GM21390 (cell line): ENCODE data around the gene HSD11B1L.
"Not testable (repeated sequence)": the region's sequence is repeated elsewhere in the genome, so short reads cannot be mapped to it uniquely, and the experiment has no call there.

Experiments
- ATAC-seq: cut with Tn5 transposase; IDR thresholded peaks from one replicate; pipeline ENCODE4 v1.9.1; 2021; ENCODE audit not compliant: unreplicated experiment

The HSD11B1L gene

DNA sequence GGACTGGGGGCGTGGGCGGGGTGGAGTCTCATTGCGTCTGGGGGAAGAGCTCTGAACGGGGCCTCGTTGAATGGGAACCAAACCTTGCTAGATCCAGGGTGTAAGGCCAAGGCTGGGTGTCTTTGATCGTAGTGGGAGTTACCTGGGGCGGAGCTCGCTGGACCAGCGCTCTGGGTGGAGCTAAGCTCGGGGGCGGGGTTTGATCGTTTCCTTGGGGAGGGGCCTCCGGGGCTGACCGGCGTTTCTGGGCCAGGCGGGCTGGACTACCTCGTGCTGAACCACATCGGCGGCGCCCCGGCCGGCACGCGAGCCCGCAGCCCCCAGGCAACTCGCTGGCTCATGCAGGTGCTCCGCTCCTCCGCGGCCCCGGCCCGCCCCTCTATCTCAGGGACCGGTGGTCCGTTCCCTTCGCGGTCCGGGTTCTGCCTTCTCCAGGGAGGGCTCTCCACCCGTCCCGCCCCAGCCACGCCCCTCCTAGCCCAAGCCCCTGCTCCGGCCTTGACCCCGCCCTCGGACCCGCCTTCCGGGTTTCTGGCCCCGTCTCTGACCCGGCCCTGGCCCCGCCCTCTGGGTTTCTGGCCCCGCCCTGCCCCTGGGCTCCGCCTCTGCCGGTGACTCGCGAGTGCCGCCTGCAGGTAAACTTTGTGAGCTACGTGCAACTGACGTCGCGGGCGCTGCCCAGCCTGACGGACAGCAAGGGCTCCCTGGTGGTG is 6.0 kb downstream of the HSD11B1L start:
- ATAC-seq: peak; percentile 50

DNA sequence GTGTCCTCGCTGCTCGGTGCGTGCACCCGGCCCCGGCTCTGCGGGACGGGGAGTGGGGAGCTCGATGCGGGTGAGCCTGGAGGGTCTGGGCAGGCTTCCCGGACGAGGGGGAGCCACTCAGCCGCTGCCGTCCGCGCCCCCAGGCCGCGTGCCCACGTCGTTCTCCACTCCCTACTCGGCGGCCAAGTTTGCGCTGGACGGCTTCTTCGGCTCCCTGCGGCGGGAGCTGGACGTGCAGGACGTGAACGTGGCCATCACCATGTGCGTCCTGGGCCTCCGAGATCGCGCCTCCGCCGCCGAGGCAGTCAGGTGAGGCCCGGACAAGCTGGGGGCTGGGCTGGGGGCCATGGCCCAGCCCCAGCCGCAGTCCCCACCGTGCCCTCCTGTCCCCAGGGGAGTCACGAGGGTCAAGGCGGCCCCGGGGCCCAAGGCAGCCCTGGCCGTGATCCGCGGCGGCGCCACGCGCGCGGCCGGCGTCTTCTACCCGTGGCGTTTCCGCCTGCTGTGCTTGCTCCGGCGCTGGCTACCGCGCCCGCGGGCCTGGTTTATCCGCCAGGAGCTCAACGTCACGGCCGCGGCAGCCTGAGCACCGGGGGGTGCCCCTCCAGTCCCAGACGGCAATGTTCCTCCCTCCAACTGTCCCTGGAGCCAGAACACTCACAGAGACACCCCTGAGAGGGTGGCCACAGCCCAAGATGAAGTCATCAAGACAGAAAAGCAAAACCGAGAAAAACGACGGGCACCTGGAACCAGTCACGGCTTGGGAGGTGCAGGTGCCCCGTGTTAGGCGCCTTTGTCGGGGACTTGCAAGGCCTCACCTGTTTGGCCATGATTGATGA is 6.8 kb downstream of the HSD11B1L start:
- no peak for ATAC-seq

DNA sequence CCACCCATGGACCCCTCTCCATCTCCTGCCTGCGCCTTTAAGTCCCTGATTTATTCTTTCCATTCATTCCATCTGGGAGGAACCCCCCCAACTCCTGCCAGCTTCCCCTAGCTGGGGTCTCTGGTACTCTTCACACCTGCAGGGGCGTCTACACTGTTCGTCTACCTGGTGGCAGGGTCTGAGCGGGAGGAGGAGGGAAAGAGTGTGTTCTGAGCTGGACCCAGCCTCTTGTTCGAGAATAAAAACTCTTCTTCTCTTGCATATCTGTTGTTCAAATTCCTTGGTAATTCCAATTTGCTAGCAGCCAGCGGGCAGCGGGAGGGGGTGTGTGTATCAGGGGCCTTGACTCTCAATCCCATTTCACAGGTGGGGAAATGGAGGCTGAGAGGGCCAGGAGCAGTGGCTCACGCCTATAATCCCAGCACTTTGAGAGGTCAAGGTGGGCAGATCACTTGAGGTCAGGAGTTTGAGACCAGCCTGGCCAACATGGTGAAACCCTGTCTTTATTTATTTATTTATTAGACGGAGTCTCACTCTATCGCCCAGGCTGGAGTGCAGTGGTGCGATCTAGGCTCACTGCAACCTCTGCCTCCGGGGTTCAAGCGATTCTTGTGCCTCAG is 7.5 kb downstream of the HSD11B1L start:
- not testable (repeated sequence) for ATAC-seq

DNA sequence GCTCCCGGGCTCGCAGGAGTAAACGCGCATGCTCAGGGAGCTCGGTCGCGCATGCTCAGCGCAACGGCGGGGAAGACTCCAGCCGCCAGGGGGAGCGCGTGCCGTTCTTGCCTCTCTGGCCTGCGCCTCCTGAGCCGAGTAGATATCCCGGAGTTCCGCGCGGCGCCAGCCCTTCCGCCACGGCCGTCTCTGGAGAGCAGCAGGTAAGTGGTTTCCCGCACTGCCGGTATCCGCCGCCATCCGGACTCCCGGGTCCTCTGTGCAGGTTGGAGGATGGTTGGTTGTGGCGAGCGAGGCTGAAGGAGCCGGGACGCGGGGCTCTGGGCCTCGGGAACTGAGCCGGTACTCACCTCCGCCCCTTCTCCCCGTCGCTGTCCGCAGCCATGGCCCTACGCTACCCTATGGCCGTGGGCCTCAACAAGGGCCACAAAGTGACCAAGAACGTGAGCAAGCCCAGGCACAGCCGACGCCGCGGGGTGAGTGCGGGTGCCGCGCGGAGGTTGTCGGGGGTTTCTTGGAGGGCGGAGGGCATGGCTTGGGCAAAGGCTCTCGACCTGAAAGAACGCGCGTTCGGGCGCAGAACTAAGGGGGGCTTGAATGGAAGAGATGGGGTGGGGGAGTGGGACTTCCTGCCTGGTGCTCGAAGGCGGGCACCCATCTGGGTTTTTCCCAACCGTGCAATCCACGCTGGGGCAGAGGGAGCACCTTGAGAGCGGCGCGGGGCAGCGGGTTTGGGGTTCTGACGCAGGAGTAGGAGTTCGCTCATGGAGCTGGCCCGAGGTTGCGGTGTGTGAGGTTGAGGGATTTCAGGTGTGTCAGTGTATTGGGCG is 9.5 kb downstream of the HSD11B1L start, which contains the start of gene RPL36:
RPL36 (plus strand) TSS at position 171 of the 830 bp plus-strand sequence; CDS start at position 384, 213 bp downstream.
- peak; percentile 25 for ATAC-seq

DNA sequence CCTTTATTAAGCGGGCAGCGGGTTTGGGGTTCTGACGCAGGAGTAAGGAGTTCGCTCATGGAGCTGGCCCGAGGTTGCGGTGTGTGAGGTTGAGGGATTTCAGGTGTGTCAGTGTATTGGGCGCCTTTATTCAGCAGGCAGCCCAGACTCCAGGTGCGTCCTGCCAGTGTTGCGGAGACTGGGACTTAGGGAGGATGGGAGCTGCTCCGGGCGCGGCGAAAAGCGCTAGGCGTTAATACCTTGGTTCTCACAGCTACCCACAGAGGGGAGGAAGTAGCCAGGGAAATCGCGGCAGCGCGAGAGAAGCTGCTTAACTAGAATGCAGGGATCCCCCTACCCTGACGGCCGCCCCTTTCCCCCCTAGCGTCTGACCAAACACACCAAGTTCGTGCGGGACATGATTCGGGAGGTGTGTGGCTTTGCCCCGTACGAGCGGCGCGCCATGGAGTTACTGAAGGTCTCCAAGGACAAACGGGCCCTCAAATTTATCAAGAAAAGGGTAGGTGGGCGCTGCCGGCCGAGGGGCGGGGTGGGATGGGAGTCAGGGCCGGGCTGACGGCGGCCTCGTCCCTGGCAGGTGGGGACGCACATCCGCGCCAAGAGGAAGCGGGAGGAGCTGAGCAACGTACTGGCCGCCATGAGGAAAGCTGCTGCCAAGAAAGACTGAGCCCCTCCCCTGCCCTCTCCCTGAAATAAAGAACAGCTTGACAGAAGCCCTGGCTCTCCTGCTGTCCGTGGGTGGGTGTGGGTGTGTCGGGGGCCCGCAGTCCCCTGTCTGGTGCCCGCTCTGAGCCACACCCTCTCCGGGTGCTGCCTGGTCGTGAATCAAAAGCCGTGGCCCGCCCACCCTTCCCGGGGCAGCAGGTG is 10.4 kb downstream of the HSD11B1L start:
- ATAC-seq: no peak

DNA sequence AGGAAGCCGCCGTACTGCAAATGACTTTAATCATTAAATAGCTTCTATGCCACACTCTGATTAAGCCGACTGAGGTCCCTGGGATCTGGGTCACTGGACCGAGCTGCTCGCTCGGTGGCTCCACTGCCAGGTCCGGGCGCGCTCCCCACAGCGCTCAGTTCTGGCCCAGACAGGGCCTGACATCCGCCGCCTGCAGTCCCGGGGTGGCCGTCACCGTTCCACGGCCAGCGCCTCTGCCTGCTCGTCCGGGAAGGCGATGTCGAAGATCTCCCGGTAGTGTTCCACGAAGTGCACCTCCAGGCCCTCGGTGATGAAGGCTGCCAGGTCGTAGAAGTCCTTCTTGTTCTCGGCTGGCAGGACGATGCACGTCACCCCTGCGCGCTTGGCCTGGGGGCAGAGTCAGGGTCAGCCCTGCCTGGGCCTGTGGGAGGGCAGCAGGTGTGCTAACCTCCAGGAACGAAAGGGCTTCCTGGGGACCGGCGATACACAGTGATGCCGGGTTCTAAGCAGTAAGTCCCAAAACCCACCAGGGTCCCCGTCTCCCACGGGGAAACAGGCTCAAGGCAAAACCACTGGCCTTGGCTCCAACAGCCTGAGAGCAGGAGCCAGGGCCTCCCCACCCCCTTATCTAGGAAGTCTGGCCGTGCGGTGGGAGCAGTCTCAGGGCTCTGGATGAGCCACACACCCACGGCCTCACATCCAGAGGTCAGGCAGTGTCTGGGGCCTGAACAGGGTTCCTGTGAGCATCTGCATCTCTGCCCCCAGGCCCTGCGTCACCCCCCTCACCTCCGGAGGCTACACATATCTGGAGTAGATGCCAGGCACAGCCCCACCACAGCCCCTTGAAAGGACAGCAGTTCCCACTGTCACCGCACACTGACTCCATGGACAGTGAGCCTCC is 11.2 kb downstream of the HSD11B1L start:
- ATAC-seq: no peak

DNA sequence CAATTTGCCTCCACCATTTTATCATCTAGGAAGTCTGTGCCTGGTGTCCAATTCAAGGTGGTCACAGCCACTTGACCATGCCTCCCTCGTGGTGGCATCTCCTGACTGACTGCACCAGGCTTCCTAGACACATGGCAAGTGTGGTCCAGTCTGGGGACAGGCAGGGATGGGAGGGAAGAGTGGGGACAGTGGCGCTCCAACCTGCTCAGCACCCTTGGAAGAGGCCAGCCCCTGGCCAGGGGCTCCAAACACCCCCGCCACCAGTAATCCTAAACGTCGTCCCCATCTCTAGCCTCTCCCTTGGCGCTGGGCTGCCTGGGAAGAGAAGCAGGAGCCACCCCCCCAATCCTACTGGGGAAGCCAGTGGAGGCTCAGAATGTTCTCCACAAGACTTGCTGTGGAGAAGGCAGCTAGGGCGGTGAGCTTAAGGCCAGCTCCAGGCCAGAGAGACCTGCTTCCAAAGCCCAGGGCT is 11.9 kb downstream of the HSD11B1L start:
- ATAC-seq: no peak

DNA sequence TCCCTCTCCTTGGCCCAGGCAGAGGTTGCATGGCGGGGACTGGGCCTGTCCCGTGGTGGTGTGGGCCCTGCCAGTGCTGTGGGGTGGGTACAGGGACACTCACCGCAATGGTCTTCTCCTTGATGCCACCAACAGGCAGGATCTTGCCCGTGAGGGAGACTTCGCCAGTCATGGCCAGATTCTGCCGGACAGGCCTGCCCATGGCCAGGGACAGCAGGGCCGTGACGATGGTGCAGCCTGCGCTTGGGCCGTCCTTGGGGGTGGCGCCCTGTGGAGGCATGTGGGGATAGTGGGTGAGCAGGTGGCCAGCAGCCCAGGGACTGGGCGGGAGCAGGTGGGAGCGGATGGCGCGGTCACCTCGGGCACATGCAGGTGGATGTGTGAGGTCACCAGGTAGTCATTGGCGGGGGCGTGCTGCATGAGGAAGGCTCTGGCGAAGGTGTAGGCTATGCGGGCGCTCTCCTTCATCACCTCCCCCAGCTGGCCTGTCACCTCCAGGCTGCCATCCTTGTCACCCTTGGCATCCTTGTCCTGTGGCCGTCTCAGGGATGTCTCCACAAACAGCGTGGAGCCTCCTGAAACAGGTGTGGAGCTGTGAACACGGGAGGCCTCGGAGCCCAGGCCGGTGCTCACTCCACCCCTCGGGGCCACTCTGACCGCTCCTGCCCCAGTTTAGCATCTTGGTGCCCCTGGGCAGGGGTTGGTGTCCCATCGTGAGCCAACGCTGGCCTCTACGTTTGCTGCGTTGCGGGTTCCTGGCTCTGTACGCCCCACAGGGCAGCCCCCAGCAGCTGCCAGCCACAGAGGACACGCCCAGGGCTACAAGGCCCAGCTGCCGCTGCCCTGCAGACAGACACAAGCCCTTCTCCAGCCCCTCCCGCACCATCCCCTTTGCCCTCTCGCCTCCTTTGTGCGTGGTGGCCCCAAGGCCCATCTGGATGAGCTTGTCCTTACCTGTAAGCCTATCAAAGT is 12.7 kb downstream of the HSD11B1L start:
- ATAC-seq: no peak

DNA sequence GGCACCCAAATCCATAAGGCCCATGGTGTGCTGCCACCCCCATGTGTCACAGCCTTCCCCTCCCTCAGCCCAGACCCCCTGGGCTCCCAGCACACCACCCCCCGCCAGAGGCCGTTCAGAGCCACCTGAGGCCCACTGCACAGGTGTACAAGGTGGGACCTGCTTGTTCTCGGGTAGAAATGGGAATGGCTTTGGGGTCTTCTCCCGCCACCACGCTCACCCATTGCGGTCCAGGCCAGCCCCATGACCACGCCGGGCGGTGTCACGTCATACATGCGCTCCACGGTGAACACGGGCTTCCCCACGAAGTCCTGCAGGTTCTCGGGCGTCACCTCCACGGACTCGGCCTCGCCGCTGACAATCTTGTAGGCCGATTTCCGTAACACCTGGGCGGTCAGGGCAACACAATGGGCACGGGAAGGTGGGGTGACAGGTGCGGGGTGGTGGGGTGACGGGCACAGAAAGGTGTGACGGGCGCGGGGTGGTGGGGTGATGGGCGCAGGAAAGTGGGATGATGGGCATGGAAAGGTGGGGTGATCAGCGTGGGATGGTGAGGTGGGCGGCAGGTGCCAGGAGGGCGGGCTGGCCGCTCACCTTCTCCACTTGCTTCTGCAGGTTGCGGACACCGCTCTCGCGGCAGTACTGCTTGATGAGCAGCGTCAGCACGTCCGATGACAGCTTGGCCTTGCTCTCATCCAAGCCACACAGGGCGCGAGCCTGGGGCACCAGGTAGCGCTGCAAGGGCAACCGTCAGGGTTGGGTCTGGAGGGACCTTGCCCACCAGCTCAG is 13.5 kb downstream of the HSD11B1L start:
- no peak for ATAC-seq

DNA sequence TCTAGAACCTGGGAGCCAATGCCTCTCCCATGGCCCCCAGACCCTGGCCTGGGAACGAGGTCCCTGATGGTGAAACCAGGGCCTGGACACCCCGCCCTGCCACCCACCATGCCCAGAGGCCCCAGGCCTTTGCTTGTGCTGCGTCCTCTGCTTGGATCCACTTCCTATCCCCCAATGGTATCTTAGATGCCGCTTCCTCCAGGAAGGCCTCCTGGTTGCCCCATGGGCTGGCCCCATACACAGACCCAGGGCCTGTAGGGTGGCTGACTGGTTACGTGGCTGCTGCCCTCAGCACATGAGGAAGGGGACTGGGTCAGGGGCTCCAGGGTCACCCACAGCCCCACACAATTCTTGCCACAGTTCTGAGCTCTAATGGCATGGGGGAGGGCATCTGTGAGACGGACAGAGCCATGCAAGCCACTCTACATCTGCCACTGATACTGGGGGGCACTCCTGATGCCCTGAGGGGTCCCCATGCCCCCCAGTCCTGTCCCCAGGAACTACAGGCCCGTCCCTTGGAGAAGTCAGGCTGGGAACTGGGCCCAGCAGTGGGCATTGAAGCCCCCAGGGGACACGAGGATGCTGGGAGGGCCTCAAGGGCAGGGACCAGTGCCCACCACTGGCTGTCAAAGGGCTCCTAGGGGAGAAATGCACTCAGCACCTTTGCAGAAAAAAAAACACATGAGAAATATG is 14.3 kb downstream of the HSD11B1L start:
- ATAC-seq: no peak

DNA sequence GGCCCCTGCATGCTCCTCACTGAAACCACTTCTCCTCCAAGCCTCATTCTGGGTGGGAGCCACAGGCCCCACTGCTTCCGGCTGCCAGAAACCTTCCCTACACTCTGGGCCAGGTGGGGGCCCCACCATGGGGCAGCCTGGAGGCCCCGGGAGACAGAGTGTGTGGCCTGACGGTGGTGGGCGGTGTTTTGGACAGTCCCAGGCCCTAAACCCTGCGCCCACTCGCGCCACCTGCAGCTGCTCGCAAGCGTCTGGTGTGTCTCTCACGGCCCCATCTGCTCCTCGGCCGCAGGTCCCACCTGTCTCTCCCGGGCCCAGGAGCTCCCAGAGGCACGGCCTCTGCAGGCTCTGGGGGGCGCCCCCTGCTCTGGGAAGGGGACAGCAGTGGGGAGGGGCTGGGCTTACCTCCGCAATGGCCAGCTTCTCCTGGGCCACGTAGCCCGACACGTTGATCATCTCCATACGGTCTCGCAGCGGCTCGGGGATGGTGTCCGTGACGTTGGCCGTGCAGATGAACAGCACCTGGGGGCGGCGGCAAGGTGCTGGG is 14.9 kb downstream of the HSD11B1L start:
- no peak for ATAC-seq

DNA sequence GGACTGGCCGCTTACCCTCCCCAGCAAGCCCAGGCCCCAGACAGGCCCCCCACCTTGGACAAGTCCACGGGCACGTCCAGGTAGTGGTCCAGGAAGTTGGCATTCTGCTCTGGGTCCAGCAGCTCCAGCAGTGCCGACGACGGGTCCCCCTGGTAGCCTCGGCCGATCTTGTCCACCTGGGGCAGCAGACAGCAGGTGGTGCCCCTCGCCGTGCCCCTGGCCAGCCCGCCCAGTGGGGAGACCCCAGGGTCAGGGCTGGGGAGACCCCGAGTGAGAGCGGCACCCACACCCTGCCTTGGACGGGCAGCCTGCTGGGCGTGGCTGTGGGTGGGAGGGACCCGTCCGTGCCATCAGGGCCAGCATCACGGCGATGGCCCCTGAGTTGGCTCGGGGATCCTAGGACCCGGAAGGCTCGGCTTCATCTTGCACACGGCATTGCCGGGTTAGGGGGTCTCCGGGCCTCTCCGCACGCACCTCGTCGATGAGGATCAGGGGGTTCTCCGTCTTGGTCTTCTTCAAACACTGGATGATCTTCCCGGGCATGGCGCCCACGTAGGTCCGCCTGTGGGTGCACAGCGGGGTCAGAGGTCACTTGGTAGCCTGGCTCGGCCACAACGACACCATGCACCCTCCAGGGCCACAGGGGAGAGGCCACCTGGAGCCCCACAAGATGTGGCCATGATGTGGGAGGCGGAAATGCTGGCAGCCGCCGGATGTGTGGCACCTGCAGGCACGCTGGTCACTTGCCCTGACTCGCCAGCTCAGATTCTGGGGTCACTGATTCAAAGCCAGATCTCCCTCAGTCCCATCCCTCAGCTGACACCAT is 15.6 kb downstream of the HSD11B1L start:
- no peak for ATAC-seq

DNA sequence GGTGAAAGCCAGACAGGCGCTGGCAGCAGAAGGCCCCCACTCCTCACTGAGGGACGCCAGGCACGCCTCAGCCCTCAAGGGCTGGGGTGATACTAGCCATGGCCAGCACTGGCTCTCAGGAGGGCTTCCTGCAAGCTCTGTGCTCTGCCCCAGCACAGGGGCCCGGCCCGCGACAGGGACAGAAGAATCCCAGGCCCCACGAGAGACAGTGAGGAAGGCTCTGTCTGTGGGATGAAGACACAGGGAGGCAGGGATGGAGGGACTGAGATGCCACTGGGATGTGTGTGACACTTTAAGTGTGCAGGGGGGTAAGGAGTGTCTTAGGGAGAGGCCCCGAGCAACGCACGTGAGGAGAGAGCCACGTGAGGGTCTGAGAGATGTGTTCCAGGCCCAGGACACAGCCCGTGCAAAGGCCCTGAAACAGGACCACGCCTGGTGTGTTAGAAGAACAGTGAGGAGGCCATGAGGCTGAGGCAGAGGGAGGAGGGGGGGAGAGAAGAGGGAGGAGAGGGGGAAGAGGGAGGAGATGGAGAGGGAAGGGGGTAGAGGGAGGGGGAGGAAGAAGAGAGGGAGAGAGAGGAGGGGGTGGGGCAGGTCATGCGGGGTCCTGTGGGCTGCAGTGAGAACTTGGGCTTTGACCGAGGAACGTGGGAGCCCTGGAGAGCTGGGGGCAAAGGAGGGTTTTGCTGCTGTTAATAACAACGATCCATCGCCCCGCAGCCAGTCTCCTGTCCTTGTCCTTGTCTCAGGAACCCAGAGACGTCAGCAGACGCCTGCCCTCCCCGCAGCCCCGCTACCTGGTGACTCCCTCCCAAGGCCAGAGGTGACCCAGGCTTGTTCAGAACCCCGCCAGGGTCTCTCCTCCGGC is 16.4 kb downstream of the HSD11B1L start:
- no peak for ATAC-seq
